NCI-H2081 (cell line): ENCODE data around the gene ZNF865.

Experiments
- DNase-seq, 2 experiments: peaks; one replicate each; lab custom pipeline; 2025; lab: John Stamatoyannopoulos, UW

The ZNF865 gene

DNA sequence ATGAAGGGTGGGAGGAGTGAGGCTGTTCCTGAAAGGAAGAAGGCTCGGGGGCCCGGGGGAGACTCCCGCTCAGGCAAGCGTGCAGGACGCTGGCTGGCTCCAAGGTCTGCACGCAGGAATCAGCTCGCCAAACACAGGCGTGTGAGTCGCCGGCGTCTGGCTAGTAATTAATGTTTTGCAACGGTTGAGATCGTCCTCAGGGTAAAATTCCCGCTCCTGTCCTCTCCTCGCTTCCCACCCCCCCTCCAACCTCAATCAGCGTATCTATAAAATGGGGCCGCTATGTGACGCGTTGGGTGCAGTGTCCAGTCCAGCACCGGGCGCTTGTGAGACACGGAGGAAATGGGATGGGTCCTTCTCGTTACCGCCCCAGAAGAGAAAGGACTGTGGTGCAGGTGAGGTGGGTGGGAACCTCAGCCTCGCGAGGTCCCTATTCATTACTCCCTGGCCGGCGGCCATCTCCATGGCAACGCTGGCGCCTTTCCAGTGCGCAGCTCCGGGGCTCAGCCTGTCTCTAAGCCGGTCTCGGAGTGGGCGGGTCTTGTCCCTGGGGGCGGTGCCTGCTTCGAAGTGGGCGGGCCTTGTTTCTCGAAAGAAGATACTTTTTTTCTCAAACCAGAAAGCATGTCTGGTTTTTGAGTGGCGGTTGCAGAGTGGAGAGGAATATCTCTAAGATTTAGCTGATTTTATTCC lies 18.3 kb upstream of the ZNF865 start:
- DNase-seq = peak; percentile 97 to 98

- DNase-seq = no peak
These were observed 16.7 kb upstream of the ZNF865 start for GRCh38 chr19:55588738-55589137.

GRCh38 chr19:55590109-55590508 lies 15.3 kb upstream of the ZNF865 start:
- DNase-seq = no peak

DNA sequence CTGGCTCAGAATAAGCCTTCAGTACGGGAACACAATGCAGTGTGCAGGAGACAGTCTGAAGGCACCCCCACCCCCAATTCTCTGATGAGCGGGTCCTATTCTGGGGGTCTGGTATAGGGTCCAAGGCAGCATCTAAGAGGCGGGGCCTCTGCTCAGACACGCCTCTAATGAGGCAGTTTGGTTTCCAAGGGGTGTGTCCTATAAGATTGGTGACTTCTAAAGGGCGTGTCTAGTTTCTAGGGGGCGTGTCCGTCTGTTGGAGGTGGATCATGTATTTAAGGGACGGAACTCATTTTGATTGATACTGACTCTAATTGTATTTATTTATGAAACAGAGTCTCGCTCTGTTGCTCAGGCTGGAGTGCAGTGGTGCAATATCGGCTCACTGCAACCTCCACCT lies 14.8 kb upstream of the ZNF865 start:
- peak in 1 of 2 experiments; percentile 2 for DNase-seq

DNA sequence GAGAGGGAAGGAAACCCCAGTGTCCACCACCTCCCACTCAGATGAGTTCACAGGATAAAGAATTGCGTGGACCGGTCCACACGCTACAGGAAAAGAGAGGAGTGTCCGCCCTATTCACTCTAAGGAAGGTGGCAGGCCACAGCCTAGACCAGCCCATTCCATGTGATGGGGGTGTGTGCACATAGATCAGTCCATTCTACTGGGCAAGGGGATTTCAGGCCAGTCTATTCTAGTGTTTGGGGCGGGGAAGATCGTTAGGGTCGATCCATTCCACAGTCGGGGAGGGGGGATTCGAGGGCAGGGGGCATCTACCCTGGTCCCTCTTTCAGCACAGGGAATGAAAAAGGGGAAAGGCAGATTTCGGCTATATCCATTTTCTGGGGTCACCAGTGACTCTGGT lies 13.9 kb upstream of the ZNF865 start:
- DNase-seq = no peak

DNA sequence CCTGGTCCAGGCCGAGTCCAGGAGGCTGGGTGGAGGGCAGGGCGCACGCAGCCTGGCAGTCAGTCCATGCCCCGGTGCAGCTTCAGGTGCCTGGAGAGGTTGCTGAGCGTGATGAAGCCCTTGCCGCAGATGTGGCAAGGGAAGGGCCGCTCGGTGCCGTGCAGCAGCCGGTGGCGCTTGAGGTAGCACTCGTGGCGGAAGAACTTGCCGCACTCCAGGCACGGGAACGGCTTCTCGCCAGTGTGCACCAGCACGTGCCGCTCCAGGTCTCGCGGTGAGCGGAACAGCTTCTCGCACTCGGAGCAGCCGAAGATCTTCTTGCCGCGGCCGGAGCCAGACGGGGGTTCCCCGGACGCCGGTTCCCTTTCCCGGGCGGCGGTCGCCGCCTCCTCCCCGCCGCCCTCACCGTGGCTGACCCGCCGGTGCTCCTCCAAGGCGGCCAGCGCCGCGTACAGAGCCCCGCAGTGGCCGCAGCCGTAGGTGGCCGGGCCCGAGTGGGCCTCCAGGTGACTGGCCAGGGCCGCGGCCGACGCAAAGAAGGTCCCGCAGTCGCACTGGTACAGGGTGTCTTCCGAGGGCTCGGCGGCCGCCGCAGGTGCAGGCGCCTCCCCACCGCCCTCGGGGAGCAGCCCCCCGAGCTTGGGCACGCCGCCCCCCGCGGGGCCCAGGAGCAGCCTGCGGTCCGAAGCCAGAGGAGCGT lies 12.9 kb upstream of the ZNF865 start:
- no peak for DNase-seq

DNA sequence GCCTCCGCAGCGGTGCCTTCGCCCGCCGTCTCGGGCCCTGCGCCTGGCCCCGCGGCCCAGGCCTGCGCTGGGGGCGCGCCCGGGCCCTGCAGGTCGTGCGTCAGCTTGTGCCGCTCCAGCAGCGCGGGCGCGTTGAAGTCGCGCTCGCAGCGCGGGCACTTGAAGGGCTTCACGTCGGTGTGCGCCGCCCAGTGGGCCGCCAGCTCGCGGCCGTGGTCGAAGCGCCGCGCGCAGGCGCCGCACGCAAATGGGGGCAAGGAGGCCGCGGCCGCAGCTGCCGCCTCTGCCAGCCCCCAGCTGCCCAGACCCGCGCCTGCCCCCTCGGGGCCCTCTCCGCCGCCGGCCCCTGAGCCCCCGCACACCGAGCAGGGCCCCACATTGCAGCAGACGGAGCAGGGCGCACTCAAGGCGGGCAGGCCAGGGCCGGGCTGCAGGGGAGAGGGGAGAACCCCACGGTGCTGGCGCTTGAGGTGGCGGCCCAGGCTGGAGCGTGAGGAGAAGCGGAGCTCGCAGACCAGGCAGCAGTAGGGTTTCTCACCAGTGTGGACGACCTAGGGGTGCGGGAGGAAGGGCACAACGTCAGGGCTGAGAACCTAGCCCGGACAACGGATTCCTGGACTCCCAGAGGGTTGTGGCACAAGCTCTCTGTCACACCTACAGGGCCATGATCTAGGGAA lies 12.2 kb upstream of the ZNF865 start:
- no peak for DNase-seq

GRCh38 chr19:55594996-55595545 lies 10.4 kb upstream of the ZNF865 start:
- no peak for DNase-seq

- no peak for DNase-seq
These were observed 9.1 kb upstream of the ZNF865 start for GRCh38 chr19:55596304-55596703.

DNA sequence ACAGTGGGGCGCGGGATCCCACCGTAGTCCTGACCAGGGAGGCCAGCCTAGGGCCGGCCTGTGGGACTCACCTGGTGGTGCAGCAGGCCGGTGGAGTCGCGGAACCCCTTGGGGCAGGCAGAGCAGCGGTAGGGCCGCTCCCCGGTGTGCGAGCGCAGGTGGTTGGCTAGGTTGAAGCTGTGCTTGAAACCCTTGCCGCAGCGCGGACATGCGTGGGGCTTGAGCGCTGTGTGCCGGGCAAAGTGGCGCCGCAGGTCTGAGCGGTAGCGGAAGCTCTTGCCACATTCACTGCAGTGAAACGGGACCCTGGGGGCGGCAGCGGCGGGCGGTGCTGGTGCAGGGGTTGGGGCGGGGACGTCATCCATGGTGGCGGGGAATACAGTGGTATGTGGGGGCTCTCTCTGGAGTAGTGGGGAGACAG lies 7.9 kb upstream of the ZNF865 start:
- no peak for DNase-seq

DNA sequence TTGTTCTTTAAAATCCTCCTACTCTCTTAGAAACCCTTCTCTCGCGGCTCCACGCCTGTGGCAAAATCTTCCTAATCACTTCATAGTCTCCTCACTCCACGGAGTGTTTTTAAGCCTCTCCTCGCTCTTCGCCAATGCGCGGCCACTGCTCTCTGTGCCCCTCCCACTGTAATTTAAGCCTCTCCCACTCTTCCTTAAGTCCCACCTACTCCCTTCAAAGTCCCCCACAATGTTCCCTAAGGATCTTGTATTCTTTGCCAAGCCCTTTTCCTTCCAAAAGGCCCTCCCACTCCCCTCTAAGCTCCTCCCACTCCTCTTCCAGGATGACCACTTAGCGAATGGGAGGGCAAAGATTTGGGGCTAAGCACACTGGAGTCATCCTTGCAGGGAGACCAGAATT lies 7.4 kb upstream of the ZNF865 start:
- DNase-seq = no peak

DNA sequence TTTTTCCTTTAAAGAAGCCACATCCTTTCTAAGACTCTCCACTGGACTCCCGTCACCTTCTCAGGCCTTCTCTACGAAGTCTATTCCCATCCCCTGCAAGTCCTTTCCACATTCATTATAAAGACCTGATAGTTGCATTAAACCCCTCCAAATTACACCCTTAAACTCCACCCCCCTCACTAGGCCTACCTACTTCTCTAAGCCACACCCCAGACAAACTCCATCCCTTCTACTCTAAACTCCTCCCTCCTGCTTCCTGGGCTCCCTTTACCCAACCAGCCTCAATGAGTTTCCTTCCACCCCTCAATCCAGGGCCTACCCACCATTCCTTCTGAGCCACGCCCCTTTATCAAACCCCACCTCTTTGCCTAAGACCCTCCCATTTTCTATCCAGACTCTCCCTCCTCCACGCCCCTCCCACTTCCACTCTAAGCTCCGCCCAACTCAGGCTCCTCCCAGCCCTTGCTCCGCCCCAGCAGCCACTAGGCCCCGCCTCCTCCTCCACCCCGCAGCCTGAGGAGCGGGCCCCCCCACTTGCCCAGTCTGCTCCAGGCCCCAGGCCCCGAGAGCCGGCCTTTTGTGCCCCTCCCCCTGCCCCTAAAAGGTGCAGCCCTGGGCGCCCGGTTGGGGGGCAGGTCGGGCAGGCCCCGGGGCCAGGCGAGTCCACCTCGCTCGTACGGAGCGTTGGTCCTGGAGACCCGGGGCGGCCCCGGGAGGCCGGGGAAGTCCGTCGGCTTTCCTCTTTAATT lies 6.6 kb upstream of the ZNF865 start:
- peak; percentile 74 to 89 for DNase-seq

GRCh38 chr19:55599468-55599841 lies 6.0 kb upstream of the ZNF865 start, which contains the start of gene FIZ1:
Gene FIZ1, minus strand, starts transcription at chr19:55599517. Its CDS starts 1,652 bp downstream, at chr19:55597865.
- peak; percentile 97 to 99 for DNase-seq

DNA sequence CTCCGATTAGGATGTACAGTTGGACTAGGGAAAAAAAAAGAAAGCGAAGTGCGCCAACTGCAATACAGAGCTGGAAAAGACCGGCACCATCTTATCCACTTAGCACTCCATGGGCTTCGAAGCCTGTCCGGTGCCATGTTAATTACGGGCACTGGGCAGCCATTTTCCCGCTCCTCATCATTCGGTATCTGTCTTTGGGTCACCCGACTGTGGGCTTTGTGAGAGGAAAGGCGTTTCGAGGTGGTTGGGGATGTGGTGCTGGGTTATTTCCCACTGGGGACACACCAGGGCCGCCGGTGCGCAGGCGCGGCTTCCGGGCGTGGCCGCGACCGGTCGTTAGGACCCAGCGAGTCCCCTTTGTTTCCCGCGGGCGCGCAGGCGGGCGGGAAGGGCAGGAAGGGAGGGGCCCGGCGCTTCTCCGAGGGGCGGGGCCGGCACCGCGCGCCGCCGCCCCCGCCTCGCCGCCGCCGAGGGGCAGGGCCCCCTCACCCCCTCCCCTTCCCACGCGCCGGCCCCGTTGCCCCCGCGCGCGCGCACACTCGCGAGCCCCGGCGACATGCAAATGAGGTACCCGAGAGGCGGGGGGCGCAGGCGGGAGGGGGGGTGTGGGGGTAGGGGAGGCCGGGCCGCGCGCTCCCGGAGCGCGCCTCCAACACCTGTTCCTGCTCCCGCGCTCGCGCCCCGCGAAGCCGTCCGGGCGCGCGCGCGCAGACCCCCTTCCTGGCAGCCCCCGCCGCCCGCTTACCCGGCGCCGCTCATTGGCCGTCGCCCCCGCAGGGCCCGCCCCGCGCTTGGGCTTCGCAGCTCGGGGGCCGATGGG lies 5.4 kb upstream of the ZNF865 start, which contains the start of gene ZNF524:
Gene ZNF524 (plus strand): TSS at position 447 of the 820 bp plus-strand sequence. CDS start 1,825 bp downstream, outside the sequence.
- DNase-seq = peak; percentile 93 to 94

- DNase-seq = no peak
These were observed 4.8 kb upstream of the ZNF865 start for GRCh38 chr19:55600662-55601028.

DNA sequence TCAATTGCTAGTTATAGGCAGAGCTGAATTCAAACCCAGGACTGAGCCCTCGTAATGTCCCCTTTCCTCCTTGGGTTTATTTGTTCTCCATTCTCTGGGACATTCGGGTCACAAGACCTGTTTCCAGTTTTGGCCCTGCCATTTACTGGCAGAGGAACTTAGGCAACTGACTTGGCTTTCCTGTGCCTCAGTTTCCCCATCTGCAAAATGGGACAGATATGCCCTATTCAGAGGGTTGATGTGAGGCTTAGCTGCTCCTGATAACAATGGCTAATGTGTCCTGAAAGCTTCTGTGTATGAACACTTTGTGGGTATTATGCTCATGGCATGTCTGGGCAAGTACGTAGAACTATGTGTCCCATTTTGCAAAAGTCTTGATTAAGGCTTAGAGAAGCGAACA lies 4.4 kb upstream of the ZNF865 start:
- DNase-seq = no peak

DNA sequence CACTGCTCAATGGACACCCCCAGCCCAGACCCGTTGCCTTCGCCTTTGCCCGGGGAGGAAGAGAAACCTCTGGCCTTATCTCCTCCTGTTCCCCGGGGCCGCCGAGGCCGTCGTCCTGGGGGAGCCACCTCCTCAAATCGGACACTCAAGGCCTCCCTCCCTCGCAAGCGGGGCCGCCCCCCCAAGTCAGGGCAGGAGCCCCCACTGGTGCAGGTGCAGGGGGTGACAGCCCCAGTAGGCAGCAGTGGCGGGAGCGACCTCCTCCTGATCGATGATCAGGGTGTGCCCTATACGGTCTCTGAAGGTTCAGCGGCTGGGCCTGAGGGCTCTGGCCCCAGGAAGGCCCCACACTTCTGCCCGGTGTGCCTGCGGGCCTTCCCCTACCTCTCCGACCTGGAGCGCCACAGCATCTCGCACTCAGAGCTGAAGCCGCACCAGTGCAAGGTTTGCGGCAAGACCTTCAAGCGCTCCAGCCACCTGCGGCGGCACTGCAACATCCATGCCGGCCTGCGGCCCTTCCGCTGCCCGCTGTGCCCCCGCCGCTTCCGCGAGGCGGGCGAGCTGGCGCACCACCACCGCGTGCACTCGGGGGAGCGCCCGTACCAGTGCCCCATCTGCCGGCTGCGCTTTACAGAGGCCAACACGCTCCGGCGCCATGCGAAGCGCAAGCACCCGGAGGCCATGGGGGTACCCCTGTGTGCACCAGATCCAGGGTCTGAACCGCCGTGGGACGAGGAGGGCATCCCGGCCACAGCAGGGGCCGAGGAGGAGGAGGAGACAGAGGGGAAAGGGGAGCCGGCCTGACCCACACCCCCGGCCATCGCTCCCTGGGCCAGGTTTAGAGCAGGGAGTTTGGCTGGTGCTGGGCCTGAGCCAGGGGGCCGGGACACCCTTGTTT lies 3.1 kb upstream of the ZNF865 start:
- no peak for DNase-seq

- no peak for DNase-seq
These were observed 2.3 kb upstream of the ZNF865 start for GRCh38 chr19:55603115-55603514.

- no peak for DNase-seq
These were observed 1.7 kb upstream of the ZNF865 start for GRCh38 chr19:55603581-55604292.
